Measurements from ENCODE around the gene SAV1. TPM values are rescaled to one million over a fixed set of nuclear protein-coding genes. Genes with fewer than 3 reads are reported as not detected.
"Not testable (repeated sequence)": the region's sequence is repeated elsewhere in the genome, so short reads cannot be mapped to it uniquely, and the experiment has no call there.

SAV1 gene
- 12.1 and 15.3 TPM in 2 replicates for polyA plus RNA-seq (2014; cell fraction: cytosol; rRNA removed)
- polyA plus RNA-seq (2014; cell fraction: nucleus; rRNA removed), result 3.4 and 5.8 TPM in 2 replicates

DNA sequence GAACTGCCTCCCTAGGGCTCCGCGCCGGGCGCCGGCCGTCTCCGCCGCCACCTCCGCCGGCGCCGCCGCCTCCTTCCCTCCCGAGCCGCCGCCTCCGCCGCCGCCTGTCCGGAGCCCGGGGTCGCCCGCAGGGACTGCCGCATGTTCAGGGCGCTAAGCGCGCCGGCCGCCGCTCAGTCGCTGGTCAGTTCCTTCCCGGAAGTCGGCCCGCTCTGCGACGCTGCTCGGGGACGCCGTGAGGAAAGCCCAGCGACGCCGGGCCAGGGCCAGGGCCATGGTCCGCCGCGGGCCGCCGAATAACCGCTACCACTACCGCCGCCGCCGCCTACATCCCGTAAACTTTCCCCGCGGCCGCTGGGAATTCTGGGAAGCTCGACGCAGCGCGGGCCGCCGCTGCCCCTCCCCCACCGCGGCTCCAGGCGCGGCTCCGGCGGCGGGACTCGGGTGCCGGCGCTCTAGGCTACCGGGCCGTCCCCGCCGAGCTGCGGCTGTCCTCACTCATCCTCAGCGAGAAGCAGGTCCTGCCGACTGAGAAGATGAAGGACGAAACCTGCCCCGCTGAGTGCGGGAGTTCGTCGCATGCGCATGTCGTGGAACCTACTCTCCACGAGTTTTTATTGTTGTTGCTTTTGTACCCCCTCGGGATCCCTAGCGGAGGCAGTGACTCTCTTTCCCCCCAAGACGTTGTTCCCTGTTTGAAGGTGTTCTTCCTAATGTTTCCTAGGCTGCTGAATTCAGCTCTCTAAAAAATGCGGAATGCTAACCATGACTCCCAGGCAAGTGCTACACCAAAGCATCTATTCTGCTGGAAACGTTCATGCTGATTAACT, at the start of gene SAV1:
TSS of gene SAV1 (minus strand) at position 311 of the 830 bp plus-strand sequence. CDS start 339 bp downstream, outside the sequence.
- DNase-seq (ENCODE audit: low spot score), result peak; percentile 78

DNA sequence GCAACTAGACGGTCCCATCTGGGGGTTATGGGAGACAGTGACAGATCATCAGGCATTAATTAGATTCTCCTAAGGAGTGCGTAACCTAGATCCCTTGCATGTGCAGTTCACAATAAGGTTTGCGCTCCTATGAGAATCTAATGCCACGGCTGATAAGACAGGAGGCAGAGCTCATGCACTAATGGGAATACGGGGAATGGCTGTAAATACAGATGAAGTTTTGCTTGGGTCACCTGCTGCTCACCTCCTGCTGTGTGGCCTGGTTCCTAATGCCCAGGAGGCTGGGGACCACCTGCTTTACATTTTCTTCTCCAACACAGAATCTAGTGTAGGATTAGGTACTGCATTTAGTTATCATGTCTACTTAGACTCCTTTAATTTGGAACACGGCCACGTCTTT, 49.7 kb upstream of the SAV1 start:
- DNase-seq (ENCODE audit: low spot score), result peak; percentile 50

- peak; percentile 17 for DNase-seq (ENCODE audit: low spot score)
Measured at GRCh38 chr14:50714450-50715073, 46.5 kb upstream of the SAV1 start.

GRCh38 chr14:50711043-50711442, 42.9 kb upstream of the SAV1 start:
- DNase-seq (ENCODE audit: low spot score), result no peak

GRCh38 chr14:50705026-50705593, 37.0 kb upstream of the SAV1 start:
- no peak for DNase-seq (ENCODE audit: low spot score)

DNA sequence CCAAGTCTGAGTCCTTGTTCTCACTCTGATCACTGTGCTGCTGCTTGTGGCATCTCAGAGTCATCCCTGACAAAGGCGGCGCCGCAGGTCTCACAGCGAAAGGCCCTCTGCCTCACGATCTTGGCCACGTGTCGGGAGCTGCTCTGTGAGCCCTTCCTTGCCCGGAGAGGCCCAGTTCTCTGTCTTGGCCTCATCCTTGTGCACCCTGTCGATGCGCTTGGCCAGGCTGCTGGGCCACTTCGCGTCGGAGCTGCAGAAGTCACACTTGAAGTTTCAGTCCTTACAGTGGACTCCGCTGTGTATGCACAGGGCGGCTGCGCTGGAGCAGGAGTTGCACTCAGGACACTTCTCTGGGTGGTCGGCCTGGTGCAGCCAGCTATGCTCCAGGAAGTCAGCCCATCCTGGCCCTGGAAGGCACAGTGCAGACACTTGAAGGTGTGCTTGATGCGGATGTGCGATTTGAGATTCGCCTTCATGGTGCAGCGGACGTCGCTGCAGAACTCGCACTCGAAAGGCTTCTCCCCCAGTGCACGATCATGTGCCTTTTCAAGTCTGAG, 36.4 kb upstream of the SAV1 start:
- DNase-seq (ENCODE audit: low spot score), result no peak

GRCh38 chr14:50697659-50698290, 29.7 kb upstream of the SAV1 start:
- no peak for DNase-seq (ENCODE audit: low spot score)

DNA sequence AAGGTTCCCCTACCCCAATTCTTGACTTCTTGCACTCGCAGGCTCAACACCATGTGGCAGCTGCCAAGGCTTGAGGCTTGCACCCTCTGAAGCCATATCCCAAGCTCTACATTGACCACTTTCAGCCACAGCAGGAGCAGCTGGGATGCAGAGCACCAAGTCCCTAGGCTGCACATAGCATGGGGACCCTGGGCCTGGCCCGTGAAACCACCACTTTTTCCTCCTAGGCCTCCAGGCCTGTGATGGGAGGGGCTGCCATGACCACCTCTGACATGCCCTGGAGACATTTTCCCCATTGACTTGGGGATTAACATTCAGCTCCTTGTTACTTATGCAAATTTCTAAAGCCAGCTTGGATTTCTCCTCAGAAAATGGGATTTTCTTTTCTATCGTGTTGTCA, 26.2 kb upstream of the SAV1 start:
- DNase-seq (ENCODE audit: low spot score), result not testable (repeated sequence)

- no peak for DNase-seq (ENCODE audit: low spot score)
Measured at GRCh38 chr14:50688875-50689274, 20.8 kb upstream of the SAV1 start.

GRCh38 chr14:50679674-50680073, 11.6 kb upstream of the SAV1 start:
- no peak for DNase-seq (ENCODE audit: low spot score)

DNA sequence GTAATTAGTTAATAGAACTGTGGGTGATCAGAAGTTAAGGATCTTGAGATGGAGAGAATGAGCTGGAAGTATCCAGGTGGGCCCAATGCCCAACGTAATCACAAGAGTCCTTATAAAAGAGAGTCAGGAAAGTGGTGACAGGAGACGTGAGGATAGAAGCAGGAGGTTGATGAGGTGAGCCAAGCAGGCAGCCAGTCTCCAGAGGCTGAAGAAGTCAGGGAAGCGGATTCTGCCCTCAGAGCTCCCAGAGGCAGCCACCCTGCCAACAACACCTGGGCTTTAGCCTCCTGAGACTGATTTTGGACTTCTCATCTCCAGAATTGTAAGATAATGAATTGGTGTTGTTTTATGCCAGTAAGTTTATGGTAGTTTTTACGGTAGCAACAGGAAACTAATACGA, 10.1 kb upstream of the SAV1 start:
- no peak for DNase-seq (ENCODE audit: low spot score)

- no peak for DNase-seq (ENCODE audit: low spot score)
Measured at GRCh38 chr14:50677527-50678063, 9.5 kb upstream of the SAV1 start.

- no peak for DNase-seq (ENCODE audit: low spot score)
Measured at GRCh38 chr14:50676814-50677516, 8.9 kb upstream of the SAV1 start.

GRCh38 chr14:50675597-50675996, 7.5 kb upstream of the SAV1 start:
- DNase-seq (ENCODE audit: low spot score), result no peak

- DNase-seq (ENCODE audit: low spot score), result no peak
Measured at GRCh38 chr14:50670866-50671256, 2.8 kb upstream of the SAV1 start.

DNA sequence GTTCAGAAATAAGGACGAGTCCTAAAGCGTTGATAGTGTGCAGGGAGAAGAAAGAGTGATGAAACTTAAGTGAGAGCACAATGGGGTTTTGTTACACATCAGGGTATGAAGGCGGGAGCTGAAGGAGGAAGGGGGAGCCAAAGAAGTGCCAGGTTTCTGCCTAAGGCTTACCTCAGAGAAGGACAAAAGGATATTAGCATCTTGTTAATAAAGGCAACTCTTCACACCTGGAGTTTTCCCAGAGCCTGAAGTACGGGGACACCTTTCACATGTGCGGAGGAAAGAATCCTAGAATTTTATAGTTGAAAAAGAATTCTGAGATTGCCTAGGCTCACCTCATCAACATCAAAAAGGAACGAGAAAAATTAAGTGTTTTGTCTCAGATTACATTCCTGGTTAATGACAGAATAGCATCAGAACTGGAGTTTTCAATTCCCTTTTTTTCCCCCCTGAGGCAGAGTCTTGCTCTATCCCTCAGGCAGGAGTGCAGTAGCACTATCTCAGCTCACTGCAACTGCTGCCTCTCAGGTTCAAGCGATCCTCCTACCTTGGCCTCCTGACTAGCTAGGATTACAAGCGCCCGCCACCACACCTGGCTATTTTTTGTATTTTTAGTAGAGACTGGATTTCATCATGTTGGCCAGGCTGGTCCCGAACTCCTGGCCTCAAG, 2.2 kb upstream of the SAV1 start:
- DNase-seq (ENCODE audit: low spot score), result no peak

DNA sequence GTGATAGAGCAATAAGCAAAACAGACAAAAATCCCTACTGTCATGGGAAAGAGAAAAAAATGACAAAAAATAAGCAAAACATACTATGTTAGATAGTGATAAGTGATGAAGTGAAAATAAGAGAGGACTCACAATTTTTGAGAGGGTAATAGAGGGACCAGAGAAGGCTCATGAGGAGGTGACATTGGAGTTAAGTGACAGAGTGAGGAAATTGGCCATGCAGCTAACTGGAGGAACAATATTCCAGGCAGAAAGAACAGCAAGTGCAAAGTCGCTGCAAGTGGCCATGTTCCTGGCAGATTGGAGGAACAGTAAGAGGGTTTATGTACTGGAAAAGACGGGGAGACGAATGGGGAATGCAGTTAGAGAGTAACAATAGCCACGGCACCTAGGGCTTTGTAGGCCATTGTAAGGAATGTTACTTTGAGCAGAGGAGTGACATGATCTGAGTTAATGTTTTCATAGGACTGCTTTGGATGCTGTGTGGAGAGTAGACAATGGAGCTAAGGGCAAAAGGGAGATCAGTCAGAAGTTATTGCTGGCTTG, 1.4 kb upstream of the SAV1 start:
- no peak for DNase-seq (ENCODE audit: low spot score)

- DNase-seq (ENCODE audit: low spot score), result no peak
Measured at GRCh38 chr14:50668826-50669143, 679 bp upstream of the SAV1 start.

DNA sequence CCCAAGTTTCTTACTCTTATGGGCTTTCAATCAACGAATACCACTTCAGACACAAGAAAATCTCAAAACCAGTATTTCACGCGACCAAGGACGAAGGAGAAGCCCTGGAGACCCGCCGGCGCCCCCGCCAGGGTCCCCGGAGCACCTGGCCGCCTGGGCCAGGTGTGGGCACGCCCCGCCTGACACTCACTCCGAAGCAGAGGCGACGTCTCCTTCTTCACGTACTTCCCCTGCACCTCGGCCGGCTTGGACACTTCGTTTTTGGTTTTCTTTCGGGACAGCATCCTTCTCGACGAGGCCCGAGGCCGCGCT, 466 bp downstream of the SAV1 start:
- DNase-seq (ENCODE audit: low spot score), result peak; percentile 9

All from SK-N-DZ (cell line).